Mesothelial cell of epicardium (in vitro differentiated cells): ENCODE results near the gene C1QTNF1. TPM values are rescaled to one million over a fixed set of nuclear protein-coding genes. Genes with fewer than 3 reads are reported as not detected.

Experiments used
- DNase-seq, 2 experiments: peaks; one replicate each; pipeline ENCODE4 v3.0.0; 2021; ENCODE audit warnings: low spot score in 2 of 2; ENCODE audit not compliant: unreplicated experiment in 2 of 2
- H3K27ac Mint-ChIP-seq: 2 replicates; pipeline ENCODE4 v1.8.0; 2021; ENCODE audit warnings: mixed read lengths
- H3K27me3 Mint-ChIP-seq: 2 replicates; pipeline ENCODE4 v1.8.0; 2021; ENCODE audit warnings: low read depth, mixed read lengths
- H3K36me3 Mint-ChIP-seq: 2 replicates; pipeline ENCODE4 v1.8.0; 2021; ENCODE audit warnings: mixed read lengths
- H3K4me1 Mint-ChIP-seq: 2 replicates; pipeline ENCODE4 v1.8.0; 2021; ENCODE audit warnings: mixed read lengths
- H3K4me3 Mint-ChIP-seq: 2 replicates; pipeline ENCODE4 v1.8.0; 2021; ENCODE audit warnings: mild to moderate bottlenecking, moderate library complexity, mixed read lengths
- H3K9me3 Mint-ChIP-seq: 2 replicates; pipeline ENCODE4 v1.8.0; 2021; ENCODE audit warnings: mixed read lengths
- total RNA-seq: library from RNA; stranded (reverse); gene quantifications from 3 replicates; pipeline ENCODE4 v1.2.1, GENCODE V29; 2021
- TF ChIP-seq, protein P1 (sequence below): fragments of 200-600 bp; sonication (generic); IDR thresholded peaks from one replicate; pipeline ENCODE4 v1.5.0; 2021; ENCODE audit warnings: antibody characterized with exemption; ENCODE audit not compliant: unreplicated experiment

C1QTNF1 gene
- total RNA-seq, 1 donor from 2014 or later = 22.1 TPM

GRCh38 chr17:79046197-79046915, 22.4 kb downstream of the C1QTNF1 start:
- peaks cover 2% of the 10 kb centered on the region for H3K36me3 Mint-ChIP-seq
- H3K9me3 Mint-ChIP-seq = peaks cover 4% of the 10 kb centered on the region
- H3K4me3 Mint-ChIP-seq = no peak overlapping the region
- H3K27ac Mint-ChIP-seq = no peak overlapping the region
- peaks cover 12% of the 10 kb centered on the region for H3K27me3 Mint-ChIP-seq
- peaks cover 7% of the 10 kb centered on the region for H3K4me1 Mint-ChIP-seq
- TF ChIP-seq, protein P1, sequence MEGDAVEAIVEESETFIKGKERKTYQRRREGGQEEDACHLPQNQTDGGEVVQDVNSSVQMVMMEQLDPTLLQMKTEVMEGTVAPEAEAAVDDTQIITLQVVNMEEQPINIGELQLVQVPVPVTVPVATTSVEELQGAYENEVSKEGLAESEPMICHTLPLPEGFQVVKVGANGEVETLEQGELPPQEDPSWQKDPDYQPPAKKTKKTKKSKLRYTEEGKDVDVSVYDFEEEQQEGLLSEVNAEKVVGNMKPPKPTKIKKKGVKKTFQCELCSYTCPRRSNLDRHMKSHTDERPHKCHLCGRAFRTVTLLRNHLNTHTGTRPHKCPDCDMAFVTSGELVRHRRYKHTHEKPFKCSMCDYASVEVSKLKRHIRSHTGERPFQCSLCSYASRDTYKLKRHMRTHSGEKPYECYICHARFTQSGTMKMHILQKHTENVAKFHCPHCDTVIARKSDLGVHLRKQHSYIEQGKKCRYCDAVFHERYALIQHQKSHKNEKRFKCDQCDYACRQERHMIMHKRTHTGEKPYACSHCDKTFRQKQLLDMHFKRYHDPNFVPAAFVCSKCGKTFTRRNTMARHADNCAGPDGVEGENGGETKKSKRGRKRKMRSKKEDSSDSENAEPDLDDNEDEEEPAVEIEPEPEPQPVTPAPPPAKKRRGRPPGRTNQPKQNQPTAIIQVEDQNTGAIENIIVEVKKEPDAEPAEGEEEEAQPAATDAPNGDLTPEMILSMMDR = no peak
- no peak for DNase-seq

DNA sequence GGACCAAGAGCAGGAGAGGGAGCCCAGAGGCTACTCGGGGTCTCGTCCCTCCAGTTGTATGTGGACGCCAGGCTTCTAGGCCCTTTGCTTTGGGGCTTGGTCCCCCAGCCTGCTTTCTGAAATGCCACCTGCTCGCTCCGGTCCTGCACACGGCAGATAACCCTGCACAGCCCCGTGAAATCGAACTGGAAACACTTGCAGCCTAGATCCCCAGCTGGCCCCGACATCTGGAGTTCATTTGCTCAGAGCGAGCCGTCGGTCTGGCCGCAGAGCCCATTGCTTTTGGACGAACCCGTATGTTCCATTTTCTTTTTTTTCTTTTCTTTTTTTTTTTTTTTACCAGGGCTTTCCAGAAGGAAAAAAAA, 22.9 kb downstream of the C1QTNF1 start:
- TF ChIP-seq, protein P1 = no peak
- peaks cover 2% of the 10 kb centered on the region for H3K36me3 Mint-ChIP-seq
- peaks cover 12% of the 10 kb centered on the region for H3K27me3 Mint-ChIP-seq
- no peak overlapping the region for H3K27ac Mint-ChIP-seq
- no peak for DNase-seq
- H3K4me3 Mint-ChIP-seq = no peak overlapping the region
- peaks cover 8% of the 10 kb centered on the region for H3K9me3 Mint-ChIP-seq
- peaks cover 7% of the 10 kb centered on the region for H3K4me1 Mint-ChIP-seq

GRCh38 chr17:79047291-79047920, 23.4 kb downstream of the C1QTNF1 start:
- no peak overlapping the region for H3K27ac Mint-ChIP-seq
- TF ChIP-seq, protein P1 = no peak
- peaks cover 13% of the 10 kb centered on the region for H3K9me3 Mint-ChIP-seq
- peaks cover 12% of the 10 kb centered on the region for H3K27me3 Mint-ChIP-seq
- no peak overlapping the region for H3K4me3 Mint-ChIP-seq
- peaks cover 7% of the 10 kb centered on the region for H3K4me1 Mint-ChIP-seq
- H3K36me3 Mint-ChIP-seq = peaks cover 2% of the 10 kb centered on the region
- no peak for DNase-seq

DNA sequence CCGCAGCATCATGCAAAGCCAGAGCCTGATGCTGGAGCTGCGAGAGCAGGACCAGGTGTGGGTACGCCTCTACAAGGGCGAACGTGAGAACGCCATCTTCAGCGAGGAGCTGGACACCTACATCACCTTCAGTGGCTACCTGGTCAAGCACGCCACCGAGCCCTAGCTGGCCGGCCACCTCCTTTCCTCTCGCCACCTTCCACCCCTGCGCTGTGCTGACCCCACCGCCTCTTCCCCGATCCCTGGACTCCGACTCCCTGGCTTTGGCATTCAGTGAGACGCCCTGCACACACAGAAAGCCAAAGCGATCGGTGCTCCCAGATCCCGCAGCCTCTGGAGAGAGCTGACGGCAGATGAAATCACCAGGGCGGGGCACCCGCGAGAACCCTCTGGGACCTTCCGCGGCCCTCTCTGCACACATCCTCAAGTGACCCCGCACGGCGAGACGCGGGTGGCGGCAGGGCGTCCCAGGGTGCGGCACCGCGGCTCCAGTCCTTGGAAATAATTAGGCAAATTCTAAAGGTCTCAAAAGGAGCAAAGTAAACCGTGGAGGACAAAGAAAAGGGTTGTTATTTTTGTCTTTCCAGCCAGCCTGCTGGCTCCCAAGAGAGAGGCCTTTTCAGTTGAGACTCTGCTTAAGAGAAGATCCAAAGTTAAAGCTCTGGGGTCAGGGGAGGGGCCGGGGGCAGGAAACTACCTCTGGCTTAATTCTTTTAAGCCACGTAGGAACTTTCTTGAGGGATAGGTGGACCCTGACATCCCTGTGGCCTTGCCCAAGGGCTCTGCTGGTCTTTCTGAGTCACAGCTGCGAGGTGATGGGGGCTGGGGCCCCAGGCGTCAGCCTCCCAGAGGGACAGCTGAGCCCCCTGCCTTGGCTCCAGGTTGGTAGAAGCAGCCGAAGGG, 24.2 kb downstream of the C1QTNF1 start:
- peaks cover 2% of the 10 kb centered on the region for H3K36me3 Mint-ChIP-seq
- TF ChIP-seq, protein P1 = no peak
- H3K4me3 Mint-ChIP-seq = no peak overlapping the region
- DNase-seq = no peak
- H3K27me3 Mint-ChIP-seq = peaks cover 12% of the 10 kb centered on the region
- no peak overlapping the region for H3K27ac Mint-ChIP-seq
- peaks cover 7% of the 10 kb centered on the region for H3K4me1 Mint-ChIP-seq
- peaks cover 17% of the 10 kb centered on the region for H3K9me3 Mint-ChIP-seq

GRCh38 chr17:79048826-79049755, 25.1 kb downstream of the C1QTNF1 start:
- no peak overlapping the region for H3K4me3 Mint-ChIP-seq
- no peak overlapping the region for H3K27ac Mint-ChIP-seq
- H3K9me3 Mint-ChIP-seq = peaks cover 25% of the 10 kb centered on the region
- H3K36me3 Mint-ChIP-seq = peaks cover 3% of the 10 kb centered on the region
- peaks cover 13% of the 10 kb centered on the region for H3K27me3 Mint-ChIP-seq
- H3K4me1 Mint-ChIP-seq = peaks cover 7% of the 10 kb centered on the region
- TF ChIP-seq, protein P1 = no peak
- no peak for DNase-seq
